HG03097 (cell line): ENCODE results near the gene PRDM15.

Experiments used
- ATAC-seq: cut with Tn5 transposase; IDR thresholded peaks from one replicate; pipeline ENCODE4 v1.9.1; 2021; ENCODE audit not compliant: unreplicated experiment, low FRiP score

PRDM15 gene

DNA sequence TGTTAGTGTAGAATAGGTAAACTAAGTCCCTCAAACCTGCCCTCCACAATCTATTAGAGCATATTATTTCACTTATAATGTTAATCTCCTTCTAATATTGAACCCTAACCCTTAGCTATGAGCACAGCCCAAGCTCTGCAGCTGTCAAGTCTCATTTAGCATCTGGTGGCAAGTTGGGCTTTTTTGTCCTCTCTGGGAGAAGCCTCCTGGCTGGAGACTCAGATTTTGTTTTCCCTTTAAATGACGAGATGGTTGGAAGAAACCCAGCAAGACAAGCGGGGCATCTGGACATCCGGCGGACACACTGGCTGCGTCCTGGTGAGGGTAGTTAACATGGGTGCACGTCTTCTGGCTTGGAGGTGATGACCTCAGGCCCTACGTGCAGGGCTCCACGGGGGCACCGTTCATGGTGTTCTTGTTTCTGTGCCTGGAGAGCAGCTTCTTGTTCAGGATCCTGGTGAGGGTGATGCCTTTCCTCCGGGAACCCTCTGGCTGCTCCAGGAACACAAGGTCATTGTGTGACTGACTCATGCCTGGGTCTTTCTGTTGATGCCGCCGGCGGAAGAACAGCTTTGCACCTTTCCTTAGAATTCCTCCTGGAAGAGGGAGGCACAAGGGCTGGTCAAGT is 9.7 kb upstream of the PRDM15 start:
- no peak for ATAC-seq

DNA sequence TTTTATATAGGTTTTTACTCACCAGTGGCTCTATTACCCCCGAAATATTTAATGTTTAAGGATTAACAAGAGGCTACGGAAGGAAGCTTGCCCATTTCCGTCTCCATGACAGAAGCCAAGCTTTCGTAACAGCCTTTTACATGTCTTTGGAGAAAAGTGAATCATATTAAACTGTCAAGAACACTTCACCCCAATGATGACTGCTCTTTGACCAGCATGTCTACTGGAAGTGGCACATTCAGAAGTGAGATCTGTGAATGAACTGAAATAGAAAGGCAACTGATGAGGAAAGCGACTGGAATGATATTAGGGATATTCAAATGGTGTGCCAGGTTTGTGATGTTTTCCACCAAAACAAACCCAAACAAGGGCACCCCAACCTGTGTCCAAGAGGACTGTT is 8.5 kb upstream of the PRDM15 start:
- no peak for ATAC-seq

DNA sequence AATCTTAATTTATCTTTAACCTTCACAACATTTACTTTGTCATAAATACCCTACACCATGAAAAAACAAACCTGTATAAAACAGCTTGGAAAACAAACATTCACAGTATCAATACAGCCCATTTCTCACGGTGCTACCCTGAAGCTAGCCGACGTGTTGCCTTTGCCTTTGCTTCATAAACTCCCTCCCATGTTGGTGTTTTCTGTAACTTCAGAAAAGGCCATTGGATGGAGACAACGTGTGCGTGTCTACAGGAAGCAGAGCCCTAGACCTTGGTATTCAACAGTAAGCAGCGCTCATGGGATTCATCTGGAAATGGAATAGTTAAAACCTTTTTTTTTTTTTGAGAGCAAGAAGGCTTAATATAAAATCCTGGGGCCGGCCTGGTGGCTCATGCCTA is 7.2 kb upstream of the PRDM15 start:
- no peak for ATAC-seq

DNA sequence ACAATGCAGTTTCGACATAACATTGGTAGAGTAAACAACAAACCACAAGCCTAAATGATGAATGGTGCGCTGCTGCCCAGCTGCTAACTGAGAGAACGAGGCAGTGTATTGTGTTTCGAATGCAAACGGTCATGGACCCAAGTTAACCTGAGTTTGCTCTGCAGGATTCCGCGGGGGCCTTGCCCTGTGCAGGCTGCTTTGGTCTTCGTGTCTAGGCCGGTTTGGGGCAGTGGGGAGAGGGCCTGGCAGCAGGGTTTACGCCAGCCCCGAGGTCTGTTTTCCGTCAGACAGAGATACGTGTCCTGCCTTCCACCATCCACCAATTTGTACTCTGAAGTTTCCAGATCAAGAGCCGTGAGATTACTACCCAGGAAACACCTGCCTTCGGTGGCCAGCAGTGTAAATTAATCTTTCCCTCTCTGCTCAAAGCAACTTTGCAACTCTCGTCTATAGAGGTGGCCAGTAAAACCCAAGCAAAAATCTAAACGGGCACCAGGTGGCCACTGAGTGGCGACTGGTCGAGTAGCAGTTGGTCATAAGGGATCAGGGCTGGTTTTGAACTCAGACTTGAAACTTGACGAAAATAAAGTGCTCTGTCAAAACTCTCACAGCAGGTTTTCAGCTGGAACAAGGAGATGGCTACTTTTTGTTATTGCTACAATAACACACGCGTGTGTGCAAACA is 6.3 kb upstream of the PRDM15 start:
- ATAC-seq: no peak

- ATAC-seq: no peak
These were observed 5.4 kb upstream of the PRDM15 start for GRCh38 chr21:41884501-41885030.

DNA sequence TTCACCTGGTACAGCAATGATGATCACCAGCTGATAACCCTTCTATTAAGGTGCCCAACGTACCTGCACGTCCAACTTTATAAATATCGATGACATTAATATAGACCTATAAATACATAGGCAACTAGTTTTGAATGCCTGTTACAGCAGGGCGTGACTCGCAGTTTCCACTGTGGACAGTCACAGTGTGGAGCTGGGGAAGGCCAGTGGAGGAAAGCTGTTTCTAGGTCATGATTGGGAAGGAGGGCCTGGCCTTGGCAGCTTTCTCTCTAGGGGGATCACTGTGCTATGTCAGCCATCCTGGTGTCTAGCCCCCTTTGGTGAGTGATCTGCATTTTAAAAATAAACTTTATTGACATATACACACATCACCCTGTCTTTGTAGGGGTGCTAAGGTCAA is 4.4 kb upstream of the PRDM15 start:
- no peak for ATAC-seq

GRCh38 chr21:41881051-41881450 is 1.9 kb upstream of the PRDM15 start:
- ATAC-seq: no peak

- ATAC-seq: no peak
These were observed 1.0 kb upstream of the PRDM15 start for GRCh38 chr21:41880153-41880552.

GRCh38 chr21:41878831-41879189 is 334 bp downstream of the PRDM15 start:
- ATAC-seq: peak; percentile 52

GRCh38 chr21:41877901-41878830 is 978 bp downstream of the PRDM15 start:
- ATAC-seq: peak; percentile 23

DNA sequence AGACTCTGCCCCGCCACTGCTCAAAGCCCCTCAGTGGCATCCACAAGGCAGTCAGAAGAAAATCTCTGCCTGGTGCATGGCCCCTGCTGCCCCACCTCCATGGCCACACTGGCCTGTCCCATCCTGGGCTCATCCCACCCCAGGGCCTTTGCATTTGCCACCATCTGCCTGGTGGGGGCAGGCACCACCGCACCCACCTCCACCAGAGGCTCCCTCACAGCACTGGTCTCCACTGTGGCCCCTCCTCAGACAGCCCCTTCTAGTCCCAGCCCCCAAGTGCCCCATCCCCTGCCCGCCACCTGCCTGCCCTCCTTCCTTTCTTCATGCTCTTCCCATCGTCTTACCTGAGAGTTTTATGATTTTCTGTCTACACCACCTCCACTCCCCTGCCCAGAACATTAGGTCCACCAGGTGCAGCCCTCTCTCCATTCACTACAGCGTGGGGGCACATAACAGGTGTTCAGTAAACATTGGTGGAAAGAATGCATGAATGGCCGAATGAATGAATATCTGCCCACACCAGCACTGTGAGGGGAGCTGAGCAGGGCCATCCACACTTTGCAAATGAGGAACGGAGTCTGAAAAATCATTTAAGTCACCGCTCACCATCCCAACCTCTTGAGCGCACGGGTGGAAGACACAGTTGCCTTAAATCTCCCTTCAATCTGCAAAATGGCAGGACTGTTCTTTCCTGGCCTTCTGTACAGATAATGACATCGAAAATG is 2.1 kb downstream of the PRDM15 start:
- no peak for ATAC-seq

GRCh38 chr21:41876396-41876795 is 2.7 kb downstream of the PRDM15 start:
- no peak for ATAC-seq

DNA sequence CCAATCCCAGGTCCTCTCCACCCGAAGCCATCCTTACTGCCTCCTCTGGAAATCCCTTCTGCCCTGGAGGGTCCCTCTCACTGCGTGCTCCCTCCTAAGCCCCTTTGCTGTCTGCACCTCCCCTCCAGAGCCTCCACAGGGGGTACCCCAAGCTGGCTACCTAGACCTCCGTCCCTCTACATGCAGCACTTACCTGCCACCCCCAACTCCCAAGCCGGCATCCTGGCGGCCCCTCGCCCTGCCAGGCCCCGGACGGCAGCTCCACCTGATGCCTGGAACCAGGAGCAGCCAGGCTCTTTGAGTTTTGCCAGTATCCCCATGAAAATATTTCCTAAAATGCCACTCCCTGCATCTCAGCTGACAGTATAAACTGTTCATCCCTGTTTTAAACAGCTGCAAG is 4.1 kb downstream of the PRDM15 start:
- no peak for ATAC-seq

DNA sequence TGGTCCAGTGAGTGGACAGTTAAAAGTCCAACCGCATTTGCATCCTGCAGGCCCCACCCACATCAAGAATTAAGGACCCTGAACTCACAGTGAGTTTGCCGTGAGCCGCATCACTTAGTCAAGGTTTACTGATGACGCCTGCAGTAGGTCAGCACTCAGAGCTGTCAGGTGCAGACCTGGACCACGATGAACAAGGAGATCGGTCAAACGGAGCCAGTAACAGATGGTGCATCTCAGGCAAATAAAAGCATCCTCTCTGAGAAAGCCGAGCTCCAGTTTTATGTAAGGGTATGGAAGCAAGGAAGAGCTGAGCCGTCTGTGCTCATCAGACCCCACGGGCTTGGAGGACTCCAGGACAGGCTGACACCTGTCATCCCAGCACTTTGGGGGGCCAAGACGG is 4.5 kb downstream of the PRDM15 start:
- no peak for ATAC-seq

GRCh38 chr21:41873426-41873825 is 5.7 kb downstream of the PRDM15 start:
- no peak for ATAC-seq

DNA sequence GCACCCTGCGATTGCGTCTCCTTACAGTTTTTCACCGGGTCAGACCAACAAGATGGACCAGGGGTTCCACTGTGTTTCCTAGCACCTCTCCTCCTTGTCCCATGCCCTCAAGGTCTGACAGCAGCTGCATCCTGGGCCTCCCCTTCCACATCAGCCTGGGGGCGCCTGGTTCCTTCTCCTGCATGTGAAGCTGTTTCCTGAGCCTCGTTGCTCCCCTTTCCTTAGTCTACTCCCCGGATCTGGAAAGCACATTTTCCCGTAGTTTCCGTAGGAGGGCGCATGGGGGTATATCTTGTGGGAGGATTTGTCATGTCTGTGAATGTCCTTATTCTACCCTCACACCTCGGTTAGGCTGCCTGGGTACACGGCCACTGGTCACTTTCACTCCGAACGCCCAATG is 6.1 kb downstream of the PRDM15 start:
- no peak for ATAC-seq

- no peak for ATAC-seq
These were observed 7.7 kb downstream of the PRDM15 start for GRCh38 chr21:41871293-41872030.

DNA sequence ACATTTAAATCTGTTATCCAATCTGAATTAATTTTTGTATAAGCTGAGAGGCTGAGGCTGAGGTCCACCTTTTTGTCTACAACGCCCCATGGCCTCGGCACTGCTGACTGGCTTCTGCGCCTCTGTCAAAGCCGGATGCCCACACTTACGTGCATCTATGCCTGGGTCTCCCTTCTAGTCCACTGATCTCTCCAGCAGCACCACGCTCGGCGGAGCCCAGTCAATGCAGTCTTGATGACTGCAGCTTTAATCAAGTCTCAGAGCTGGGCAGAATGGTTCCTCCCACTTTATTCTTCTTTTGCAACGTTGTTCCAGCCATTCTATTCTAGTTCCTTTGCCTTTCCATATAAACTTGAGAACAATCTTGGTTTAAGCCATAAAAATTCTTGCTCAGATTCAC is 9.4 kb downstream of the PRDM15 start:
- no peak for ATAC-seq

- peak; percentile 41 for ATAC-seq
These were observed 11.0 kb downstream of the PRDM15 start for GRCh38 chr21:41868062-41868710.

- ATAC-seq: no peak
These were observed 11.8 kb downstream of the PRDM15 start for GRCh38 chr21:41867313-41867712.
